MV-4-11 (cell line): ENCODE measurements around the gene SH3BP4.
A peak's percentile ranks its signal among the peaks of the same experiment; 100 is the strongest.

Source experiments
- DNase-seq: peaks from one replicate; lab custom pipeline; 2025; lab: John Stamatoyannopoulos, UW

The SH3BP4 gene

DNA sequence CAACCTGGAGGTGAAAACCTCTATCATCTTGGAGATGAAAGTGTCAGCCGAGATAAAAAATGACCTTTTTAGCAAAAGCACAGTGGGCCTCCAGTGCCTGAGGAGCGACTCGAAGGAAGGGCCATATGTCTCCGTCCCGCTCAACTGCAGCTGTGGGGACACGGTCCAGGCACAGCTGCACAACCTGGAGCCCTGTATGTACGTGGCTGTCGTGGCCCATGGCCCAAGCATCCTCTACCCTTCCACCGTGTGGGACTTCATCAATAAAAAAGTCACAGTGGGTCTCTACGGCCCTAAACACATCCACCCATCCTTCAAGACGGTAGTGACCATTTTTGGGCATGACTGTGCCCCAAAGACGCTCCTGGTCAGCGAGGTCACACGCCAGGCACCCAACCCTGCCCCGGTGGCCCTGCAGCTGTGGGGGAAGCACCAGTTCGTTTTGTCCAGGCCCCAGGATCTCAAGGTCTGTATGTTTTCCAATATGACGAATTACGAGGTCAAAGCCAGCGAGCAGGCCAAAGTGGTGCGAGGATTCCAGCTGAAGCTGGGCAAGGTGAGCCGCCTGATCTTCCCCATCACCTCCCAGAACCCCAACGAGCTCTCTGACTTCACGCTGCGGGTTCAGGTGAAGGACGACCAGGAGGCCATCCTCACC is 90.2 kb downstream of the SH3BP4 start:
- DNase-seq, result no peak

- DNase-seq, result no peak
Measured at GRCh38 chr2:235042576-235043515, 91.0 kb downstream of the SH3BP4 start.

- DNase-seq, result peak; percentile 97
Measured at GRCh38 chr2:235043762-235044500, 92.1 kb downstream of the SH3BP4 start.

GRCh38 chr2:235044501-235045271 is 92.9 kb downstream of the SH3BP4 start:
- DNase-seq, result no peak

GRCh38 chr2:235045336-235045972 is 93.6 kb downstream of the SH3BP4 start:
- peak; percentile 50 for DNase-seq

DNA sequence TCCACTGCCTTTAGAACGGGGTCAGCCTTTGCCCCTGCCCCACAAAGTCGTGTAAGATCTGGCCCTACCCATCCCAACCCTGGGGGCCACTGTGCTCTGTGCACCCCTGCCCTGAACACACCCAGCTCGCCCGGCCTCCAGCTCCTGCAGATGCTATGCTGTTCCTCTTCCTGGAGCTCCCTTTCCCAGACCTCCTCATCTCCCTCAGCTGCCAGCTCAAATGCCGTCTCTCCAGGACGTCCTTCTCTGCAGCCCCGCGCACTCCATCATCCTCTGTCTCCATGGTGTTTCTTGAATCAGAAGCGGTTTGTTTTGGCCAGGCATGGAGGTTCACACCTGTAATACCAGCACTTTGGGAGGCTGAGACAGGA is 94.1 kb downstream of the SH3BP4 start:
- no peak for DNase-seq

DNA sequence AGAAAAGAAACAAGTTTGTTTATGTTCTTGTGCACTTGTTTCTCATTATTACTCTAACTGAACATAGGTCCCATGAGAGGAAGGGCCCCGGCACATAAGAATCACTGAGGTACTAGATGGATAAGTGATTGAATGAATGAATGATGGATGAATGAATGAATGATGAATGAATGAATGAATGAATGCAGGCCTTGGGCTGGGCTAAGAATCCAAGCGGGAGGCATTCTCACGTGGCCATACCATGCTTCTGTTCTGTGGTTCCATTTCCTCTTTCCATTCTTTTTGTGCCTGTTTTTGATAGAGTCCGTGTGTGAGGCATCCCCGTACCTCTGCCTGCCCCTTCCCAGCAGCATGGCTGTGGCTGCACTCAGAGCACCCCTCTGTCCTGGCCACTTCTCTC is 94.8 kb downstream of the SH3BP4 start:
- peak; percentile 64 for DNase-seq

GRCh38 chr2:235047171-235048160 is 95.6 kb downstream of the SH3BP4 start:
- DNase-seq, result no peak

GRCh38 chr2:235048549-235048948 is 96.7 kb downstream of the SH3BP4 start:
- no peak for DNase-seq

DNA sequence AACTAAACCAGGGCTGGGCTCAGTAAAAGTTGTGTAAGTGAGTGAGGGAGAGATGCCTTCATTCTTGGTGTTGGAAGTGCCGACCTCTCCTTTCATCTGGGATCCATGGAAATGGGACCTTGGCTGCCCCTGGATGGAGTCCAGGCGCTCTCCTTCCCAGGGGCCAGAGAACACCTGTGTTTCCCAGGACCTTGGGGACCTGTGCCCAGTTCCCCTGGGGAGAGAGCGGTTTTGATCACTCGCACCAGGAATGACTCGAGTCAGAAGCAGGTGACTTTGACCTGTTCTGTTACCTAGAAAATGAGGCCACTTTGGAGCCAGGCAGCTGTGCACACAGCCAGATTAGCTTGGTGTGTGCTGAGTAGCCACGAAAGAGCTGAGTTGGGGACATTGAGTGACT is 97.3 kb downstream of the SH3BP4 start:
- no peak for DNase-seq

GRCh38 chr2:235049719-235050118 is 97.9 kb downstream of the SH3BP4 start:
- DNase-seq, result no peak

DNA sequence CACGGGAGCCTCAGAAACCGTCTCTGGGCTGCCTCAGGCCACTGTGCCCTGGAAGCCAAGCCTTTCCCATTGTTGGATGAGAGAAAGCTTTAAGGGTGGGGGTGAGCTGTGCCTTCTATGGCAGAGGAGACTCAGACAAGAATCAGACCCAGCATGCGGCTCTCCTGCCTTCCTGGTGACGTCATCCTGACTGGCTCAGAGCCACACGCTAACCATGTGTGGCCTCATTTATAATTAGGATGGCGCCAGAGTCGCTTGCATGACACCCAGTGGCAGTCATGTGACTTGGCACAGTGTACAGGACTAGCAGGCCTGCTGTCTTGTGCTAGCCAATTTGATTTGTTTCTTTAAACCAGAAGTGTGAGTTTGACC is 99.1 kb downstream of the SH3BP4 start:
- DNase-seq, result peak; percentile 76

DNA sequence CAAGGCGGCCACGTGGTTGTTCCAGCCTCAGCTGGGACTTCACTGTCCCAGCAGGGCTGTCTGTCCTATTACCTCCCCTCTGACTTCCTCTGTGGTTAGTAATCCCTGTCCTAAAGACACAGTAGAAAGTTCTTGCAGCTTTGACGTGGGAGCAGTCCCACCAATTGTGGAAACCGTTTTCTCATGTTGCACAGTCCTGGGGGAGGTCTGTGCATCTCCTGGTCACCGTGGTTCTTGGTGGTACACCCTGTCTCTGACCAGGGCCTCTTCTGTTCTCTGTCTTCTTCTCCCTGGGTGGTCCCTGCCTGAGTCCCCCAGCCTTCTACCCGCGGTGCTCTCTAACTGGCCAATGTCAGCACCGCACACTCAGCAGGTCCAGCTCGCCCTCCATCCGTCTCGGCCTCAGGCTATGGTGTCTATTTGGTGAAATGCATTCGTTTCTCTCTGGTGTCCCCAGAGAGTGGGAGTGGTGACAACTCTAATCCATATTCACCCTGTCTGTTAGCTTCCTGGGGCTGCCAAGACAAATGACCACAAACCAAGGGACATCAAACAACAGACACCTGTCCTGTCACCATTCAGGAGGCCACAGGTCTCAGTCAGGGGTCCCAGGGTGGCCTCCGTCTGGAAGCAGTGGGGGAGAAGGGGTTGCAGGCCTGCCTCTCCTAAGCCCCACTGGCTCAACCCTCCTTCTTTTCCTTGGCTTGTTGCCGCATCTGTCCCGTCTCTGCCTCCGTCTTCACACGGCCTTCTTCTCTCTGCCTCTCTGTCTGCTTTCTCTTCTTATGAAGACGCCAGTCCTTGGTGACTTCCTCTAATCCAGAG is 99.8 kb downstream of the SH3BP4 start:
- DNase-seq, result peak; percentile 44

- DNase-seq, result no peak
Measured at GRCh38 chr2:235052514-235053354, 100.9 kb downstream of the SH3BP4 start.

GRCh38 chr2:235053651-235054050 is 101.8 kb downstream of the SH3BP4 start:
- no peak for DNase-seq

DNA sequence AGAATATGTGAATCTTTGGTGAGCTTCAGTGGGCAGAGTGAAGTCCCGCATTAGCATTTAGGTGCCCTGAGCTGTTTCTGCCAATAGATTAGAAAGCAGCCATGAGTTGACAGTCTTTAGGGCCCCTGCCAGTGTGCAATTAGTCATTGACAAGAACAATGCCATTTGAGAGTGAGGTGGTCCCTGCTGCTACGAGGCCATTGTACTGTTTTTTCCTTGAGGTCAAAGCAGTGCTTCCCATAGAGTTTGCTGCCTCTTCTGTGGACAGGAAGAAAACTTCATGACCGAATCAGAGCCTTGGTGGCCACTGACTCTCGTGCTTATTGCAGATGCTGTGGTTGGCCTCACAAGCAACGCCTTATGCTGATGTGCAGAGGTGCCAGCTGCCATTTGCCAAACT is 102.7 kb downstream of the SH3BP4 start:
- DNase-seq, result no peak

GRCh38 chr2:235054919-235055318 is 103.1 kb downstream of the SH3BP4 start:
- peak; percentile 74 for DNase-seq

GRCh38 chr2:235055891-235056516 is 104.2 kb downstream of the SH3BP4 start:
- no peak for DNase-seq
